Mesothelial cell of epicardium (in vitro differentiated cells): ENCODE results near the gene USB1. TPM values are rescaled to one million over a fixed set of nuclear protein-coding genes. Genes with fewer than 3 reads are reported as not detected.

ENCODE experiments used
- DNase-seq, 2 experiments: peaks; one replicate each; pipeline ENCODE4 v3.0.0; 2021; ENCODE audit warnings: low spot score in 2 of 2; ENCODE audit not compliant: unreplicated experiment in 2 of 2
- H3K27ac Mint-ChIP-seq: 2 replicates; pipeline ENCODE4 v1.8.0; 2021; ENCODE audit warnings: mixed read lengths
- H3K27me3 Mint-ChIP-seq: 2 replicates; pipeline ENCODE4 v1.8.0; 2021; ENCODE audit warnings: low read depth, mixed read lengths
- H3K36me3 Mint-ChIP-seq: 2 replicates; pipeline ENCODE4 v1.8.0; 2021; ENCODE audit warnings: mixed read lengths
- H3K4me1 Mint-ChIP-seq: 2 replicates; pipeline ENCODE4 v1.8.0; 2021; ENCODE audit warnings: mixed read lengths
- H3K4me3 Mint-ChIP-seq: 2 replicates; pipeline ENCODE4 v1.8.0; 2021; ENCODE audit warnings: mild to moderate bottlenecking, moderate library complexity, mixed read lengths
- H3K9me3 Mint-ChIP-seq: 2 replicates; pipeline ENCODE4 v1.8.0; 2021; ENCODE audit warnings: mixed read lengths
- CTCF ChIP-seq: fragments of 200-600 bp; sonication (generic); IDR thresholded peaks from one replicate; pipeline ENCODE4 v1.5.0; 2021; ENCODE audit warnings: antibody characterized with exemption; ENCODE audit not compliant: unreplicated experiment
- total RNA-seq: library from RNA; stranded (reverse); gene quantifications from 3 replicates; pipeline ENCODE4 v1.2.1, GENCODE V29; 2021

Gene USB1
- total RNA-seq, 1 donor from 2014 or later: 38.3 TPM

- DNase-seq: no peak
- Mint-ChIP-seq H3K36me3 (no peaks in the 10 kb centered on the region), H3K4me3 (no peak overlapping the region), H3K4me1 (peaks cover 24% of the 10 kb centered on the region), H3K9me3 (no peaks in the 10 kb centered on the region), H3K27me3 (peaks cover 8% of the 10 kb centered on the region), H3K27ac (peak overlapping the region; percentile 21)
- no peak for TF ChIP-seq CTCF
Measured at GRCh38 chr16:58022601-58023371, 21.6 kb downstream of the USB1 start.

- DNase-seq: no peak
- Mint-ChIP-seq H3K36me3 (no peaks in the 10 kb centered on the region), H3K4me1 (peaks cover 34% of the 10 kb centered on the region), H3K27ac (peak overlapping the region; percentile 79), H3K4me3 (peak overlapping the region; percentile 81), H3K27me3 (peaks cover 8% of the 10 kb centered on the region), H3K9me3 (no peaks in the 10 kb centered on the region)
- TF ChIP-seq CTCF: no peak
Measured at GRCh38 chr16:58024486-58025350, 23.5 kb downstream of the USB1 start.

- Mint-ChIP-seq H3K4me3 (peak within 1 kb of the TSS; percentile 81), H3K4me1 (peaks cover 34% of the 10 kb centered on the region), H3K27ac (peak within 1 kb of the TSS; percentile 79)
Measured at GRCh38 chr16:58025351-58026138, 24.3 kb downstream of the USB1 start, which contains the start of gene MMP15. MMP15 (plus strand) TSS chr16:58025754; CDS start chr16:58026351, 597 bp downstream.

GRCh38 chr16:58026139-58026704, 25.0 kb downstream of the USB1 start:
- peaks cover 34% of the 10 kb centered on the region for H3K4me1 Mint-ChIP-seq
- peak overlapping the region; percentile 66 for H3K4me3 Mint-ChIP-seq
- peaks cover 8% of the 10 kb centered on the region for H3K27me3 Mint-ChIP-seq
- H3K27ac Mint-ChIP-seq: no peak overlapping the region
- no peaks in the 10 kb centered on the region for H3K9me3 Mint-ChIP-seq
- peak in 1 of 2 experiments; percentile 60 for DNase-seq
- TF ChIP-seq CTCF: no peak
- no peaks in the 10 kb centered on the region for H3K36me3 Mint-ChIP-seq

More at GRCh38 chr16:58025351-58026138, 24.3 kb downstream of the USB1 start, which contains the start of gene MMP15:
- peak; percentile 60 to 81 for DNase-seq
- no peak for TF ChIP-seq CTCF
- H3K27me3 Mint-ChIP-seq: peaks cover 8% of the 10 kb centered on the region
- no peaks in the 10 kb centered on the region for H3K36me3 Mint-ChIP-seq
- H3K9me3 Mint-ChIP-seq: no peaks in the 10 kb centered on the region

GRCh38 chr16:58026705-58027160, 25.5 kb downstream of the USB1 start:
- Mint-ChIP-seq H3K9me3 (no peaks in the 10 kb centered on the region), H3K27ac (no peak overlapping the region), H3K4me3 (peak overlapping the region; percentile 66), H3K4me1 (peaks cover 37% of the 10 kb centered on the region), H3K36me3 (no peaks in the 10 kb centered on the region), H3K27me3 (peaks cover 8% of the 10 kb centered on the region)
- peak in 1 of 2 experiments; percentile 57 for DNase-seq
- no peak for TF ChIP-seq CTCF
